ENCODE results near the gene ROR2.
A peak's percentile ranks its signal among the peaks of the same experiment; 100 is the strongest.

The ROR2 gene

GRCh38 chr9:91868732-91869391, 81.2 kb downstream of the ROR2 start:
- TF ChIP-seq CTCF (conservative IDR thresholded peaks at IDR 0.05; ENCODE audit: control insufficient read depth, insufficient read depth, low read depth, low read length), result no peak
- no peak for DNase-seq (ENCODE audit: low read depth)
- no peak overlapping the region for H3K4me3 ChIP-seq (ENCODE audit: control insufficient read depth, low read depth, low read length)

GRCh38 chr9:91867740-91868139, 82.3 kb downstream of the ROR2 start:
- DNase-seq (ENCODE audit: low read depth), result peak; percentile 26
- TF ChIP-seq CTCF (conservative IDR thresholded peaks at IDR 0.05; ENCODE audit: control insufficient read depth, insufficient read depth, low read depth, low read length), result no peak
- H3K4me3 ChIP-seq (ENCODE audit: control insufficient read depth, low read depth, low read length), result no peak overlapping the region

- DNase-seq (ENCODE audit: low read depth), result no peak
- H3K4me3 ChIP-seq (ENCODE audit: control insufficient read depth, low read depth, low read length), result no peak overlapping the region
- no peak for TF ChIP-seq CTCF (conservative IDR thresholded peaks at IDR 0.05; ENCODE audit: control insufficient read depth, insufficient read depth, low read depth, low read length)
Measured at GRCh38 chr9:91865041-91865440, 85.0 kb downstream of the ROR2 start.

GRCh38 chr9:91864380-91864779, 85.6 kb downstream of the ROR2 start:
- H3K4me3 ChIP-seq (ENCODE audit: control insufficient read depth, low read depth, low read length), result no peak overlapping the region
- peak; percentile 77 for DNase-seq (ENCODE audit: low read depth)
- TF ChIP-seq CTCF (conservative IDR thresholded peaks at IDR 0.05; ENCODE audit: control insufficient read depth, insufficient read depth, low read depth, low read length), result no peak

- no peak for TF ChIP-seq CTCF (conservative IDR thresholded peaks at IDR 0.05; ENCODE audit: control insufficient read depth, insufficient read depth, low read depth, low read length)
- no peak for DNase-seq (ENCODE audit: low read depth)
- no peak overlapping the region for H3K4me3 ChIP-seq (ENCODE audit: control insufficient read depth, low read depth, low read length)
Measured at GRCh38 chr9:91863469-91863868, 86.6 kb downstream of the ROR2 start.

GRCh38 chr9:91858213-91859030, 91.6 kb downstream of the ROR2 start:
- TF ChIP-seq CTCF (conservative IDR thresholded peaks at IDR 0.05; ENCODE audit: control insufficient read depth, insufficient read depth, low read depth, low read length), result no peak
- H3K4me3 ChIP-seq (ENCODE audit: control insufficient read depth, low read depth, low read length), result no peak overlapping the region
- no peak for DNase-seq (ENCODE audit: low read depth)
